A673 (cell line): ENCODE results near the gene DGUOK.

Experiments
- CTCF ChIP-seq: fragments of 300-800, 200-600 bp; sonication (generic); conservative IDR thresholded peaks from 2 replicates; pipeline ENCODE4 v1.5.1; 2017; ENCODE audit warnings: low read depth, mild to moderate bottlenecking, antibody characterized with exemption, low read length, moderate library complexity, mixed read lengths
- EZH2 ChIP-seq: fragments of 200-600 bp; sonication (generic); IDR thresholded peaks from 2 replicates; pipeline ENCODE4 v1.6.1; 2017; ENCODE audit warnings: borderline replicate concordance, low read depth, mild to moderate bottlenecking, mixed read lengths, antibody characterized with exemption, low read length; ENCODE audit not compliant: poor library complexity, severe bottlenecking

- no peak for TF ChIP-seq CTCF
- TF ChIP-seq EZH2: no peak
Observed at GRCh38 chr2:73999881-74000597, 73.4 kb downstream of the DGUOK start.
